ENCODE data around the gene CEP170.

DNA sequence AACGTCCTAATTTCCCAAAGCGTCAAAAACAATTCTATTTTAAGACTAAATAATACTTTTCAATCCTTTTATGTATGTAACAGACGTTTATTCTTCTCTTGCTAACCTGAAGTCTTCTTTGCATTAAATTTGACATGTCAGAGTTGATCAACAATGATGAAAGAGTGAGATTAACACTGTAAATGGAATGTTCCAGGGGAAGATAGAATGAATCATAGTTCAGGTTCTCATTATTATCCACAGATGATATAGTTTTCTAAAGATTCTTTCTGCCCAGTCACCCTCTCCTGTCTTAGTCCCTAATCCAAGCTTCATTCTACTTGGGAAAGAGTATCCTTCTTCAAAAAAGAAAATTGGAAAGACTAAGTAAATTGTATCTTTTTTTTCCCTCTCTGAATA, 39.6 kb upstream of the CEP170 start:
- TF ChIP-seq CTCF (IDR thresholded peaks at IDR 0.05 in 2 of 3, conservative IDR thresholded peaks at IDR 0.05 in 1 of 3; ENCODE audit: control insufficient read depth in 2 of 3, extremely low read depth in 1 of 3, insufficient read depth in 1 of 3, low read depth in 3 of 3, low read length in 3 of 3) (no peak), RFX5 (IDR thresholded peaks at IDR 0.05; ENCODE audit: low read depth, low read length) (no peak), BACH1 (IDR thresholded peaks at IDR 0.05; ENCODE audit: borderline replicate concordance) (no peak), SIN3A (IDR thresholded peaks at IDR 0.05; ENCODE audit: low read depth, low read length) (no peak), EZH2 (IDR thresholded peaks at IDR 0.05; ENCODE audit: borderline replicate concordance, control insufficient read depth, low read depth, low read length) (no peak), FOXM1 (IDR thresholded peaks at IDR 0.05; ENCODE audit: low read depth, low read length) (no peak), KDM1A (IDR thresholded peaks at IDR 0.05; ENCODE audit: borderline replicate concordance) (no peak), EP300 (IDR thresholded peaks at IDR 0.05; ENCODE audit: borderline replicate concordance in 1 of 2, control insufficient read depth in 1 of 2, low read depth in 2 of 2, low read length in 2 of 2) (no peak)
- TF ChIP-seq, protein P1, sequence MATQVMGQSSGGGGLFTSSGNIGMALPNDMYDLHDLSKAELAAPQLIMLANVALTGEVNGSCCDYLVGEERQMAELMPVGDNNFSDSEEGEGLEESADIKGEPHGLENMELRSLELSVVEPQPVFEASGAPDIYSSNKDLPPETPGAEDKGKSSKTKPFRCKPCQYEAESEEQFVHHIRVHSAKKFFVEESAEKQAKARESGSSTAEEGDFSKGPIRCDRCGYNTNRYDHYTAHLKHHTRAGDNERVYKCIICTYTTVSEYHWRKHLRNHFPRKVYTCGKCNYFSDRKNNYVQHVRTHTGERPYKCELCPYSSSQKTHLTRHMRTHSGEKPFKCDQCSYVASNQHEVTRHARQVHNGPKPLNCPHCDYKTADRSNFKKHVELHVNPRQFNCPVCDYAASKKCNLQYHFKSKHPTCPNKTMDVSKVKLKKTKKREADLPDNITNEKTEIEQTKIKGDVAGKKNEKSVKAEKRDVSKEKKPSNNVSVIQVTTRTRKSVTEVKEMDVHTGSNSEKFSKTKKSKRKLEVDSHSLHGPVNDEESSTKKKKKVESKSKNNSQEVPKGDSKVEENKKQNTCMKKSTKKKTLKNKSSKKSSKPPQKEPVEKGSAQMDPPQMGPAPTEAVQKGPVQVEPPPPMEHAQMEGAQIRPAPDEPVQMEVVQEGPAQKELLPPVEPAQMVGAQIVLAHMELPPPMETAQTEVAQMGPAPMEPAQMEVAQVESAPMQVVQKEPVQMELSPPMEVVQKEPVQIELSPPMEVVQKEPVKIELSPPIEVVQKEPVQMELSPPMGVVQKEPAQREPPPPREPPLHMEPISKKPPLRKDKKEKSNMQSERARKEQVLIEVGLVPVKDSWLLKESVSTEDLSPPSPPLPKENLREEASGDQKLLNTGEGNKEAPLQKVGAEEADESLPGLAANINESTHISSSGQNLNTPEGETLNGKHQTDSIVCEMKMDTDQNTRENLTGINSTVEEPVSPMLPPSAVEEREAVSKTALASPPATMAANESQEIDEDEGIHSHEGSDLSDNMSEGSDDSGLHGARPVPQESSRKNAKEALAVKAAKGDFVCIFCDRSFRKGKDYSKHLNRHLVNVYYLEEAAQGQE (IDR thresholded peaks at IDR 0.05; ENCODE audit: low read depth, low read length), result no peak
